GM18526 (cell line): ENCODE results near the gene GPRIN2.

Source experiments
- POLR2A ChIP-seq: IDR thresholded peaks from 3 replicates; pipeline ENCODE4 v1.6.1; 2011; ENCODE audit not compliant: insufficient read length; ENCODE audit errors: extremely low read depth

Gene GPRIN2

DNA sequence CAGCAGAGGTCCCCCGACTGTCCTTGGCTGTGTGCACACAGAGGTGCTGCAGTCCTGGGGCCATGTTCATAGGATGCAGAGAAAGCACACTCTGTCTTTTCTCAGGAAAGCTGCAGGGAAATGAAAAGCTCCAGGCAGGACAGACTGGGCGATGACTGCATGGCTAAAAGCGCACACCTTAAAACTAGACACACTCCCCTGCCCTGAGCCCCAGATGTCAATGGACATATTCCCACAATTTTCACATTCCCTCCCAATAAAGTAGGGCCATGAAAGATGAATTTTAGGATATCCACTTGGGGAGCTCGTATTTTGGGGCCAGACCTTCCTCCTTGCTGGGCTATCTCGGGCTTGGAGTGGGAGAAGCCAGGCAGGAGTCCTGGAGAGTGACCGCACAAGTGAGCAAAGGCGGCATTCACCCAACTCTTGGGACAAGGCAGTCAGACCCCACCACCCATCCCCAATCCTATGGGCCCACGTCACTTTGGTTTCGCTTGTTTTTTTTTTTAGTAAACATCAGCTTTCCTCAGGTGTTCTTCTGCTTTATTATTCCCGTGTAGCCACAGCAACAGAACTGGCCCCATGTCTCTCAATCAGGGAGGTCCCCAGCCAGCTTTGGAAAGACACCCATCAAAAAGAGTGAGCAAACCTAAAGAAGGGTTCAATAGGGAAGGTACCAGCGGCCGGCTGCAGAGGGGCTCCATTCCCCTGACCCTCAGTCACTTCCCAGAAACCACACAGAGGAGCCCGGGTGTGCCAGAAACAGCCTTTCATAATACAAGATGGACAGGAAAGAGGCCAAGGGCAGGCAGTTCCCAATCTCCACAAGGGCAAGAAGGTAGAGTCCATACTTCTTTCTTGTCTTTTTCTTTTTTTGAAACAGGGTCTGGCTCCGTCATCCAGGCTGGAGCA lies 12.7 kb downstream of the GPRIN2 start:
- no peak for TF ChIP-seq POLR2A

GRCh38 chr10:46542567-46543465 lies 13.6 kb downstream of the GPRIN2 start:
- no peak for TF ChIP-seq POLR2A

DNA sequence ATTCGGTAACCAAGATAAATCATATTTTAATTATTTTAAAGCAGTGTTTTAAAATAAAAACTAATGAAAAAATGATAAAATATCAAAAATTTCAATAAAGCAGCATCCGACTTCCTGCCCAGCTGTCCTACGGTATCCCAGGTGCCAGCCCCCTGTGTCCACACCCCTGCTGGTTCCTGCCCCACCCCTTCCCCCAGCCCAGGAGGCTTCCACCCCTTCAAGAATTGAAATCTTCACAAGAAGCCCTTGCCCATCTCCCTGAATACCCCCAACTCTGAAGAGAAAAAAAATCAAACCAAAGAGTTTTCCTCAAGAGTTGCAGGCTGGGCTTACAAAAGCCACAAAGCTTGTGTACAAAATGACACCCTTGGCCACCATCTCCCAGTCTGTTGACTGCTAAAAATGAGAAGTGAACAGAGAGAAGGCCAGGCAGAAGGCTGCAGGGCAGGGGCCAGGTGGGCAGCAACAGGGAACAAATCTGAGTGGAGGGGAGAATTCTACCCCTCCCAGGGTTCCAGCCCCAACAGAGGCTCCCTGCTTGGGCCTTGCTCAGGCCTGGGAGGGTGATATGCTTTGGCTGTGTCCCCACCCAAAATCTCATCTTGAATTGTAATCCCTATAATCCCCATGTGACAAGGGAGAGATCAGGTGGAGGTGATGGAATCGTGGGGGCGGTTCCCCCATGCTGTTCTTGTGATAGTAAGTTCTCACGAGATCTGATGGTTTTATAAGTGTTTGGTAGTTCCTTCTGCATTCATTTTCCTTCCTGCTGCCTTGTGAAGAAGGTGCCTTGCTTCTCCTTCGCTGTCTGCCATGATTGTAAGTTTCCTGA lies 14.5 kb downstream of the GPRIN2 start:
- TF ChIP-seq POLR2A, result no peak

DNA sequence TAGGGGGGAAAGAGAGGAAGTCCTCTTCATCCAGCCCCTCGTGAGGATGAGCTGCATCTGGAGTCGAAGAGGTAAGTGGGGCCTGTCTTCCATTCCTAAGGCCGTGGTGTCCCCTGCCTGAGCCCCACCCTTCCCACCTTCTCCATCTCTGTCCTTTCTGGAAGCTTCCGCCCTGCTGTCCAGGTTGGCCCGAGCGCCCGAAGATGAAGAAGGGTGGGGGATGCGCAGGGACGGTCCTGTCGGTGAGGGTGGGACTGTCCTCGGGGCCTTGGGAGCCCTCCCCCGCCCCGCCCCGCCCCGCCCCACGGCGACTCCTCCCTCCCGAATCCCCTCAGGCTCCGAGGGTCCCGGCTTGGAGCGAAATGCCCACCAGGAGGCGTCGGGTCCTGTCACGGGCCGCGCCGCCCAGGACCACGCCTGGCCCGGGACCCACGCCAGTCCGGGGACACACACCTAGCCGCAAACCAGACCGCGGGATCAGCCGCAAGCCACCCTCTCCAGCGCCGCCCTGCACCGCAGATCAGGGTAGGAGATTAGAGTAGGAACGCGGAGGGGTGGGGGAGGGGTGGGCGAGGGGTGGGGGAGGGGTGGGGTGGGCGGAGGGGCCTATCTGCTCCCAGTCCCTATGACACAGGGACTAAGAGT lies 15.3 kb downstream of the GPRIN2 start:
- TF ChIP-seq POLR2A, result no peak

DNA sequence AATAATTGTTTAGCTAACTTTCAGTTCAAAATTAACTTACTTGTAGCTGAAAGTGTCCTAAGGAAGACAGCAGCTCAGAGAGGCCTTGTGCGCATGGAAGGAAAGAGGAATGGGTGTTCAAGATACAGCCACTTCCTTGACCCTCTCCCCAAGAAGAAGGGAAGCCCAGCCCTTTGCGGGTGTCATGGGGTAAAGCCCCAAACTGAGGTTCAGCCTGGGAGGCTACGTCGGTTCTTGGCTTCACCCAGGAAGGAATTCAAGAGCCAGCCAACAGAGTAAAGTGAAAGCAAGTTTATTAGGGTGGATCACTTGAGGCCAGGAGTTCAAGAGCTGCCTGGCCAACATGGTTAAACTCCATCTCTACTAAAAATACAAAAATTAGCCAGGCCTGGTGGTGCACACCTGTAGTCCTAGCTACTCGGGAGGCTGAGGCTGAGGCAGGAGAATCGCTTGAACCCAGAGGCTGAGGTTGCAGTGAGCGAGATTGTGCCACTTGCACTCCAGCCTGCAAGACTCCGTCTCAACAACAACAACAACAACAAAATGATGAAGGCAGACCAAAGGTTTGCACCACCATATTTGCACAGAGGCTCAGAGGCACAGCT lies 15.9 kb downstream of the GPRIN2 start:
- no peak for TF ChIP-seq POLR2A

DNA sequence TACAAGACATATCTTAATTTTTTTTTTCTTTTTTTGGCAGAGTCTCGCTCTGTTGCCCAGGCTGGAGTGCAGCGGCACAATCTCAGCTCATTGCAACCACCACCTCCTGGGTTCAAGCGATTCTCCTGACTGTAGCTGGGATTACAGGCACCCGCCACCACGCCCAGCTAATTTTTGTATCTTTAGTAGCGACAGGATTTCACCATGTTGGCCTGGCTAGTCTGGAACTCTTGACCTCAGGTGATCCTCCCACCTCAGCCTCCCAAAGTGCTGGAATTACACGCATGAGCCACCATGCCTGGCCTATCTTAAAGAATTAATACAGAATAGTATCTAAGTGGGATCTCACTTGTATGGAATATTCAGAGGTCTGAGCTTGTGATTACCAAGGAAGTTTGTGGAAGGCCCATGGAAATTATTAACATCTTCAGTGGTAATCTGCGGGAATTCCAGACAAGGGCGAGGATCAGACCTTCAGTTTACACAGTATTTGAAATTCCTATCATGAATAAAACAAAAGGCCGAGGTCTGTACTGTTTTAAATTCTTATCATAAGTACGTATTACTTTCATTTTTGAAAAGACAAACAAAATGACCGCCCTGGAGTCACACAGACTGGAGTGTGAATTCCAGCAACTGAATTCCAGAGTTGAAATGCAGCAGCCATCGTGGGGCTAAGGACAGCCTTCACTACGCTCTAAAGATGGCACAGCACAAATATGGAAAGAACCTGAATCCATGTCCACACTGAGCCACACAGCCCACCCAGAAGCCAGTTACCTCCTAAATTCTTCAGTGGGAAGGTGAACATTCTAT lies 16.7 kb downstream of the GPRIN2 start:
- TF ChIP-seq POLR2A, result no peak

DNA sequence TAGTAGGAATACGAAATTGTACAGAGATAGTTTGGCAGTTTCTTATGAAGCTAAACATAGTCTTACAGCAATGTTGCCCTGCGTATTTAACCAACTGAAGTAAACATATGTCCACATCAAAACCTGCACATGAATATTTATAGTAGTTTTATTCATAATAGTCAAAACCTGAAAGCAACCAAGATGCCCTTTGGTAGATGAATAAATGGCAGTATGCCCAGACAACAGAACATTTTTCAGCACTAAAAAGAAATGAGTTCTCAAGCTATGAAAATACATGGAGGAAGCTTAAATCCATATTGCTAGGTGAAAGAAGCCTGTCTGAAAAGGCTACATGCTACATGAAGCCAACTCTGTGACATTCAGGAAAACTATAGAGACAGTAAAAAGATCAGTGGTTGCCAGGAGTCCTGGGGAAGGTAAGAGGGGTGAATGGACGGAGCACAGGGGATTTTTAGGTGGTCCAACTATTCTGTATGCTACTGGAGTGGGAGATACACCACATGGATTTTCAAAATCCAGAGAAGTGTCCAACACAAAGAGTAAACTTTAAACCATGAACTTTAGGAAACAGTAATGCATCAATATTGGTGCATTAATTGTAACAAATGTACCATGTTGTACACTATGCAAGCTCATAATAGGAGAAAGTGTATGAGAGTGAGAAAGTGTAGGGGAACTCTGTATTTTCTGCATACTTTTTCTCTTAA lies 17.6 kb downstream of the GPRIN2 start:
- TF ChIP-seq POLR2A, result no peak

DNA sequence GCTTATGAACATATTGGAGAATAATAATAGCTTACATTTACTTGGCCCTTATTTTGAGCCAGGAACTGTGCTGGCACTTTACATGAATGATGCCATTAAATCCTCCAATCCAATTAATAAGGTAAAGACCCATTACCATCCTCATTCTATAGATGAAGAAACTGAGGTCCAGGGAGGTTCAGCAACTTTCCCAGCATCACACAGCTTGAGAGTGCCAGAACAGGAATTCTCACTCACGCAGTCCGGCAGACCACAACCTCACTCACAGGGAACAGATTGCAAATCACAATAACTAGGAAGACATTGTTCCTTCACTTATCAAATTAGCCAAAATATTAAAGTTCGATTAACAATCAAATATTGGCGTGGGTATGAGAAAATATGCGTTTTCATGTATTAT lies 18.3 kb downstream of the GPRIN2 start:
- TF ChIP-seq POLR2A, result no peak

DNA sequence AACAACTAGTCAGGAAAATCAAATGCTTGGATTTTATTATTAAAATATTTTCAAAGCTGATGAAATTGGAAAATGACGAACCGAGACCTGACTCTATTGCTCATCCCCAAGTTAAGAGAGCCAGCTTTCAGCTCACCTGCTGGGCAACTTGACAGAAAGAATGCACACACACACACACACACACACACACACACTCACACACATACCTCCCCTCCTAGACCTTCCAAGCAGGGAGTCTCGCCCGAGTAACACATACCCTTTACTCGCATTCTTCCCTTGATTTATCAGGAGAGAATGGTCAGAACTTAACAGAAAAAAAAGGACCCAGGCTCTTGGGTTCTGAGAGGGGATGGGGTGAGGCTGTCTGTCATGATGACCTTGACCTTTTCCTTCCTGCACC lies 19.1 kb downstream of the GPRIN2 start:
- TF ChIP-seq POLR2A, result no peak

- TF ChIP-seq POLR2A, result no peak
These were observed 19.7 kb downstream of the GPRIN2 start for GRCh38 chr10:46536781-46537180.

- TF ChIP-seq POLR2A, result no peak
These were observed 20.3 kb downstream of the GPRIN2 start for GRCh38 chr10:46536171-46536570.

DNA sequence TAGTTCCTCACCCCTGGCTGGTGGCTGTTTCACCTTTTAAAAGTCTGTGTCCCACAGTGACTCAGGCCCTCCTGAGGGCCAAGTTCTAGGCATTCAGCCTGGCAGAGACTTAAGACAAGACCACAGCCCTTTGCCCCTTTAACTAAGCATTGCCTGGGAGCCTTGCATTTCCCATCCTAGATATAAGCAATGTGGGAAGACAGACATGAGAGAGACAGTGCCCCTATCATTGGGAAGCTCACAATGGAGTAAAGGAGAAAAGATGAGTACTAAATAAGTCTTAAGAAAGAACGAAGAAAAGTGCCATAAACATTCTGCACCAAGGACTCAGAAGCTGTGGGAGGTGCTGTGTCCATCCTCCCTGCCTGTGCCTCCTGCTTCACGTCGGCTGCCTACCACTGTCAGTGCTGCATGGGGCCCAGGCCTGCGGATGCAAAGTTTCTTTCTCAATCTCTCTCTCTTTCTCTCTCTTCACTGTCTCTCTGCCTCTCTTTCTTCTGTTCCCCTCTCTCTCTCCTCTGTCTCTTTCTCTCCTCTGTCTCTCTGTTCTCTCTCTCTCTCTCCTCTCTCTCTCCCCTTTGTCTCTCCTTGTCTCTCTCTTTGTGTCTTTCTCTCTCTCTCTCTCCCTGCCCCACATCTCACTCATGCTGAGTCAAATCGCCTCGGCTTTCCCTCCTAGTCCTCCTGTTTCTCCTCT lies 21.5 kb downstream of the GPRIN2 start:
- TF ChIP-seq POLR2A, result no peak
